Hepatocyte (in vitro differentiated cells): Measurements from ENCODE around the gene LMO4. TPM values are rescaled to one million over a fixed set of nuclear protein-coding genes. Genes with fewer than 3 reads are reported as not detected.
A peak's percentile ranks its signal among the peaks of the same experiment; 100 is the strongest.

Experiments
- DNase-seq: peaks from one replicate; pipeline ENCODE4 v3.0.0-alpha.2; 2016; ENCODE audit warnings: low spot score
- H2AFZ ChIP-seq: fragments of 200-600 bp; sonication (generic); 2 replicates; pipeline ENCODE4 v1.6.0; 2016; ENCODE audit warnings: antibody characterized with exemption, mild to moderate bottlenecking
- H3K27ac ChIP-seq: fragments of 200-600 bp; sonication (generic); 2 replicates; pipeline ENCODE4 v1.5.1; 2016; ENCODE audit warnings: mild to moderate bottlenecking
- H3K27me3 ChIP-seq: fragments of 200-600 bp; sonication (generic); 2 replicates; pipeline ENCODE4 v1.6.1; 2016
- H3K36me3 ChIP-seq: fragments of 200-600 bp; sonication (generic); replicated peaks from 2 replicates; pipeline ENCODE4 v1.5.1; 2016; ENCODE audit warnings: low read depth; ENCODE audit not compliant: insufficient read depth
- H3K4me1 ChIP-seq: fragments of 200-600 bp; sonication (generic); 2 replicates; pipeline ENCODE4 v1.5.1; 2016; ENCODE audit warnings: mild to moderate bottlenecking, moderate library complexity; ENCODE audit not compliant: insufficient read depth
- H3K4me2 ChIP-seq: fragments of 200-600 bp; sonication (generic); 2 replicates; pipeline ENCODE4 v1.6.0; 2016
- H3K4me3 ChIP-seq: fragments of 200-600 bp; sonication (generic); 2 replicates; pipeline ENCODE4 v1.5.1; 2016; ENCODE audit warnings: mild to moderate bottlenecking
- H3K79me2 ChIP-seq: fragments of 200-600 bp; sonication (generic); 2 replicates; pipeline ENCODE4 v1.6.0; 2017; ENCODE audit warnings: mild to moderate bottlenecking
- H3K9me2 ChIP-seq: fragments of 200-600 bp; sonication (generic); replicated peaks from 2 replicates; pipeline ENCODE4 v1.6.0; 2017; ENCODE audit warnings: mild to moderate bottlenecking; ENCODE audit not compliant: insufficient read depth
- H3K9me3 ChIP-seq: fragments of 200-600 bp; sonication (generic); 2 replicates; pipeline ENCODE4 v1.5.1; 2016; ENCODE audit warnings: low read depth, mild to moderate bottlenecking
- H4K20me1 ChIP-seq: fragments of 200-600 bp; sonication (generic); 2 replicates; pipeline ENCODE4 v1.6.0; 2016; ENCODE audit warnings: mild to moderate bottlenecking; ENCODE audit not compliant: insufficient read depth, poor library complexity, severe bottlenecking
- CTCF ChIP-seq: fragments of 200-600 bp; sonication (generic); IDR thresholded peaks from 2 replicates; pipeline ENCODE4 v1.5.1; 2016; ENCODE audit warnings: antibody characterized with exemption, mild to moderate bottlenecking; ENCODE audit not compliant: poor library complexity
- EZH2 ChIP-seq: fragments of 200-600 bp; sonication (generic); IDR thresholded peaks from 2 replicates; pipeline ENCODE4 v1.6.1; 2016; ENCODE audit warnings: antibody characterized with exemption, mild to moderate bottlenecking, borderline replicate concordance
- EZH2phosphoT487 ChIP-seq: fragments of 200-600 bp; sonication (generic); IDR thresholded peaks from one replicate; pipeline ENCODE4 v1.6.1; 2018; ENCODE audit warnings: antibody characterized with exemption, mild to moderate bottlenecking, low read depth, moderate library complexity; ENCODE audit not compliant: unreplicated experiment, severe bottlenecking
- WGBS: methylation state at CpG from one replicate; pipeline ENCODE4 v1.1.6; 2016; ENCODE audit warnings: low lambda C conversion rate; ENCODE audit errors: missing lambda C conversion rate; 5-methylcytosine and 5-hydroxymethylcytosine counted together
- polyA plus RNA-seq: library from polyadenylated mRNA; unstranded; fragments of >200 nt; fragmentation: Nextera tagmentation; extraction: Ambion mirVana; gene quantifications from 2 replicates; pipeline ENCODE4 v1.2.1, GENCODE V29; 2016
- total RNA-seq: library from RNA; depleted of rRNA; stranded (reverse); fragments of >200 nt; gene quantifications from 2 replicates; pipeline ENCODE4 v1.2.3, GENCODE V29; 2014

The LMO4 gene
- total and polyA plus RNA-seq, 2 experiments from 2014 or later, result 59.1 to 221 TPM

GRCh38 chr1:87284456-87285240 is 44.0 kb upstream of the LMO4 start:
- Histone ChIP-seq H3K4me1 (no peaks in the 10 kb centered on the region), H4K20me1 (no peaks in the 10 kb centered on the region), H3K27me3 (no peaks in the 10 kb centered on the region), H3K36me3 (no peaks in the 10 kb centered on the region), H3K9me3 (no peaks in the 10 kb centered on the region), H3K4me2 (no peak overlapping the region), H3K9me2 (no peaks in the 10 kb centered on the region), H3K79me2 (no peaks in the 10 kb centered on the region), H3K27ac (no peak overlapping the region), H2AFZ (no peak overlapping the region), H3K4me3 (no peak overlapping the region)
- WGBS, result 58% methylated on average over 13 of the region's 13 CpGs
- no peak for TF ChIP-seq EZH2phosphoT487
- no peak for TF ChIP-seq CTCF
- no peak for TF ChIP-seq EZH2
- DNase-seq, result peak; percentile 52

- H3K27ac ChIP-seq, result no peak overlapping the region
- WGBS, result 89% methylated on average over 1 of the region's 1 CpG
- H3K4me3 ChIP-seq, result no peak overlapping the region
- H3K79me2 ChIP-seq, result no peaks in the 10 kb centered on the region
- TF ChIP-seq CTCF (no peak), EZH2phosphoT487 (no peak), EZH2 (no peak)
- no peak overlapping the region for H3K4me2 ChIP-seq
- H3K4me1 ChIP-seq, result no peaks in the 10 kb centered on the region
- H4K20me1 ChIP-seq, result no peaks in the 10 kb centered on the region
- no peaks in the 10 kb centered on the region for H3K27me3 ChIP-seq
- DNase-seq, result no peak
- no peaks in the 10 kb centered on the region for H3K9me2 ChIP-seq
- no peak overlapping the region for H2AFZ ChIP-seq
- H3K9me3 ChIP-seq, result no peaks in the 10 kb centered on the region
- no peaks in the 10 kb centered on the region for H3K36me3 ChIP-seq
Observed at GRCh38 chr1:87291107-87291506, 37.6 kb upstream of the LMO4 start.

GRCh38 chr1:87292684-87293493 is 35.8 kb upstream of the LMO4 start:
- no peak overlapping the region for H3K4me2 ChIP-seq
- 44% methylated on average over 9 of the region's 9 CpGs for WGBS

More at GRCh38 chr1:87292684-87293493, 35.8 kb upstream of the LMO4 start:
- Histone ChIP-seq H3K9me2 (no peaks in the 10 kb centered on the region), H3K79me2 (no peaks in the 10 kb centered on the region), H3K4me3 (no peak overlapping the region), H3K27ac (no peak overlapping the region), H3K36me3 (no peaks in the 10 kb centered on the region), H2AFZ (no peak overlapping the region), H3K4me1 (no peaks in the 10 kb centered on the region), H3K27me3 (no peaks in the 10 kb centered on the region), H3K9me3 (no peaks in the 10 kb centered on the region), H4K20me1 (no peaks in the 10 kb centered on the region)
- TF ChIP-seq CTCF (peak; percentile 92), EZH2phosphoT487 (no peak), EZH2 (no peak)
- peak; percentile 89 for DNase-seq
